GM23338 (cell line): Measurements from ENCODE around the gene CDKN2AIPNL. TPM values are rescaled to one million over a fixed set of nuclear protein-coding genes. Genes with fewer than 3 reads are reported as not detected.

ENCODE experiments used
- ATAC-seq: fragments of 200-7000 bp; cut with Tn5 transposase; 3 replicates; pipeline ENCODE4 v1.9.1; 2020
- DNase-seq: peaks from one replicate; pipeline ENCODE4 v3.0.0-alpha.2; 2015; ENCODE audit warnings: low spot score
- H2AFZ ChIP-seq: fragments of 200-600 bp; sonication (generic); 2 replicates; pipeline ENCODE4 v1.8.0; 2016; ENCODE audit warnings: antibody characterized with exemption, mild to moderate bottlenecking, moderate library complexity
- H3F3A ChIP-seq: fragments of 200-600 bp; sonication (generic); replicated peaks from 2 replicates; pipeline ENCODE4 v1.8.0; 2017; ENCODE audit warnings: antibody characterized with exemption, mixed run types, low read depth
- H3K27ac ChIP-seq: fragments of 200-600 bp; sonication (generic); 2 replicates; pipeline ENCODE4 v1.6.1; 2016; ENCODE audit warnings: low read depth
- H3K27me3 ChIP-seq: fragments of 200-600 bp; sonication (generic); 2 replicates; pipeline ENCODE4 v1.8.0; 2016; ENCODE audit warnings: mild to moderate bottlenecking, mixed run types, moderate library complexity; ENCODE audit not compliant: insufficient read depth
- H3K36me3 ChIP-seq: fragments of 200-600 bp; sonication (generic); 2 replicates; pipeline ENCODE4 v1.8.0; 2016; ENCODE audit warnings: mild to moderate bottlenecking; ENCODE audit not compliant: insufficient read depth
- H3K4me1 ChIP-seq: fragments of 200-600 bp; sonication (generic); 2 replicates; pipeline ENCODE4 v1.8.0; 2016; ENCODE audit warnings: mild to moderate bottlenecking, moderate library complexity; ENCODE audit not compliant: insufficient read depth
- H3K4me2 ChIP-seq: fragments of 200-600 bp; sonication (generic); 2 replicates; pipeline ENCODE4 v1.7.1; 2017; ENCODE audit warnings: mixed run types
- H3K4me3 ChIP-seq: fragments of 200-600 bp; sonication (generic); 2 replicates; pipeline ENCODE4 v1.6.1; 2016; ENCODE audit warnings: mixed run types
- H3K79me2 ChIP-seq: fragments of 200-600 bp; sonication (generic); replicated peaks from 2 replicates; pipeline ENCODE4 v1.8.0; 2017; ENCODE audit warnings: mild to moderate bottlenecking; ENCODE audit not compliant: insufficient read depth
- H3K9me2 ChIP-seq: fragments of 200-600 bp; sonication (generic); 2 replicates; pipeline ENCODE4 v1.8.0; 2017; ENCODE audit not compliant: insufficient read depth
- H4K20me1 ChIP-seq: fragments of 200-600 bp; sonication (generic); replicated peaks from 2 replicates; pipeline ENCODE4 v1.8.0; 2017; ENCODE audit warnings: mild to moderate bottlenecking; ENCODE audit not compliant: insufficient read depth
- H3K27ac Mint-ChIP-seq: 2 replicates; pipeline ENCODE4 v1.8.0; 2020; ENCODE audit warnings: inconsistent platforms, mild to moderate bottlenecking, moderate library complexity, mixed read lengths
- H3K27me3 Mint-ChIP-seq: 3 replicates; pipeline ENCODE4 v1.8.0; 2022; ENCODE audit warnings: low read depth, mild to moderate bottlenecking, moderate library complexity, mixed read lengths, inconsistent platforms; ENCODE audit not compliant: insufficient read depth, poor library complexity
- H3K36me3 Mint-ChIP-seq: 3 replicates; pipeline ENCODE4 v1.8.0; 2021; ENCODE audit warnings: low read depth, mild to moderate bottlenecking, inconsistent platforms, moderate library complexity, mixed read lengths
- H3K4me1 Mint-ChIP-seq: 3 replicates; pipeline ENCODE4 v1.8.0; 2020; ENCODE audit warnings: mild to moderate bottlenecking, inconsistent platforms, mixed read lengths
- H3K4me3 Mint-ChIP-seq: 3 replicates; pipeline ENCODE4 v1.8.0; 2021; ENCODE audit warnings: moderate library complexity, mild to moderate bottlenecking, inconsistent platforms, mixed read lengths
- H3K9me3 Mint-ChIP-seq: 3 replicates; pipeline ENCODE4 v1.8.0; 2020; ENCODE audit warnings: moderate library complexity, mild to moderate bottlenecking, inconsistent platforms, mixed read lengths
- CREB1 ChIP-seq: fragments of 250-450 bp; sonication (Bioruptor Pico); IDR thresholded peaks from 2 replicates; pipeline ENCODE4 v1.5.0; 2020; ENCODE audit warnings: low read depth, mild to moderate bottlenecking, moderate library complexity
- EZH2 ChIP-seq: fragments of 200-600 bp; sonication (generic); IDR thresholded peaks from one replicate; pipeline ENCODE4 v1.8.0; 2017; ENCODE audit warnings: antibody characterized with exemption, mild to moderate bottlenecking, low read depth; ENCODE audit not compliant: unreplicated experiment
- EZH2phosphoT487 ChIP-seq: fragments of 200-600 bp; sonication (generic); IDR thresholded peaks from one replicate; pipeline ENCODE4 v1.8.1; 2018; ENCODE audit warnings: antibody characterized with exemption; ENCODE audit not compliant: unreplicated experiment
- JUNB ChIP-seq: IDR thresholded peaks from one replicate; pipeline ENCODE4 v1.6.1; 2016; ENCODE audit warnings: antibody characterized with exemption; ENCODE audit not compliant: unreplicated experiment
- NANOG ChIP-seq: IDR thresholded peaks from 2 replicates; pipeline ENCODE4 v1.6.1; 2016; ENCODE audit warnings: antibody characterized with exemption, borderline replicate concordance
- POLR2AphosphoS5 ChIP-seq: IDR thresholded peaks from 2 replicates; pipeline ENCODE4 v1.6.1; 2016; ENCODE audit warnings: antibody characterized with exemption, low read depth
- STAT1 ChIP-seq: IDR thresholded peaks from one replicate; pipeline ENCODE4 v1.6.1; 2016; ENCODE audit warnings: antibody characterized with exemption; ENCODE audit not compliant: unreplicated experiment
- ZNF114 ChIP-seq: fragments of 250-450 bp; sonication (Bioruptor Pico); IDR thresholded peaks from 2 replicates; pipeline ENCODE4 v1.5.0; 2020; ENCODE audit warnings: mild to moderate bottlenecking, moderate library complexity
- ZNF331 ChIP-seq: fragments of 250-450 bp; sonication (Bioruptor Pico); IDR thresholded peaks from 2 replicates; pipeline ENCODE4 v1.5.0; 2020; ENCODE audit warnings: low read depth, mild to moderate bottlenecking, moderate library complexity
- polyA plus RNA-seq: library from polyadenylated mRNA; unstranded; fragments of >200 nt; fragmentation: Nextera tagmentation; extraction: Ambion mirVana; gene quantifications from 2 replicates; pipeline ENCODE4 v1.2.1, GENCODE V29; 2016
- total RNA-seq: library from RNA; depleted of rRNA; stranded (reverse); fragments of >200 nt; shearing (Covaris generic); gene quantifications from 2 replicates; pipeline ENCODE4 v1.2.3, GENCODE V29; 2014
- TF ChIP-seq, protein P1 (sequence below): IDR thresholded peaks from 2 replicates; pipeline ENCODE4 v1.6.1; 2016; ENCODE audit warnings: antibody characterized with exemption
- TF ChIP-seq, protein P2 (sequence below), 2 experiments: fragments of 200-600 bp in 1 of 2; sonication (generic) in 1 of 2; conservative IDR thresholded peaks; 2 replicates each; pipeline versions ENCODE4 v1.5.1 to v1.6.1; 2016 to 2017; ENCODE audit warnings: antibody characterized with exemption in 2 of 2, low read depth in 2 of 2, mild to moderate bottlenecking in 2 of 2, moderate library complexity in 1 of 2
- TF ChIP-seq, protein P3 (sequence below): IDR thresholded peaks from one replicate; pipeline ENCODE4 v1.6.1; 2018; ENCODE audit warnings: antibody characterized with exemption; ENCODE audit not compliant: unreplicated experiment
- TF ChIP-seq, protein P4 (sequence below): fragments of 250-450 bp; sonication (Bioruptor Pico); IDR thresholded peaks from 2 replicates; pipeline ENCODE4 v1.5.0; 2020; ENCODE audit warnings: mild to moderate bottlenecking, moderate library complexity

Gene CDKN2AIPNL
- total and polyA plus RNA-seq, 2 experiments from 2014 or later: 53.5 to 79.5 TPM

DNA sequence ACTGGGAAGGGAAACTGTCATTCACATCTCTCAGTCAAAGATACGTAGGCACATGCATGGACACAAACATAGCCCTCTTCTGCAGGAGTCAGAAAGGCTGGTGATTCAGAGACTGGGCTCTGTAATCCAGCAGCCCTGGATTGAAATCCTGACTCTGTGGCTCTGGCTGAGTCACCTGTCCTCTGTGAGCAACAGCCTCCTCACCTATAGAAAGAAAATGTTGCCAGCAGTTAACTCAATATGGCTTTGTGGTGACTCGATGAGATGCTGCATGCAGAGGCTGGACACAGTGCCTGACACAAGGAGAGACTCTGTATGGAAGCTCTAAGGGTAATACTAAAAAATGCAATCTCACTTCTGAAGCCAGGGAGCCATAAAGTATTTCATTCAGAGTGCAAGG is 23.9 kb upstream of the CDKN2AIPNL start:
- H3K27me3 ChIP-seq: no peaks in the 10 kb centered on the region
- H3K4me2 ChIP-seq: no peak overlapping the region
- H3K36me3 Mint-ChIP-seq: peaks cover 47% of the 10 kb centered on the region
- H3K9me3 Mint-ChIP-seq: no peaks in the 10 kb centered on the region
- H2AFZ ChIP-seq: no peak overlapping the region
- peaks cover 46% of the 10 kb centered on the region for H3K4me1 Mint-ChIP-seq
- no peaks in the 10 kb centered on the region for H3F3A ChIP-seq
- H3K4me3 Mint-ChIP-seq: no peak overlapping the region
- H3K27me3 Mint-ChIP-seq: peaks cover 7% of the 10 kb centered on the region
- peak overlapping the region; percentile 74 for H3K27ac Mint-ChIP-seq
- no peak overlapping the region for H3K4me3 ChIP-seq
- no peak for TF ChIP-seq CREB1
- TF ChIP-seq, protein P1, sequence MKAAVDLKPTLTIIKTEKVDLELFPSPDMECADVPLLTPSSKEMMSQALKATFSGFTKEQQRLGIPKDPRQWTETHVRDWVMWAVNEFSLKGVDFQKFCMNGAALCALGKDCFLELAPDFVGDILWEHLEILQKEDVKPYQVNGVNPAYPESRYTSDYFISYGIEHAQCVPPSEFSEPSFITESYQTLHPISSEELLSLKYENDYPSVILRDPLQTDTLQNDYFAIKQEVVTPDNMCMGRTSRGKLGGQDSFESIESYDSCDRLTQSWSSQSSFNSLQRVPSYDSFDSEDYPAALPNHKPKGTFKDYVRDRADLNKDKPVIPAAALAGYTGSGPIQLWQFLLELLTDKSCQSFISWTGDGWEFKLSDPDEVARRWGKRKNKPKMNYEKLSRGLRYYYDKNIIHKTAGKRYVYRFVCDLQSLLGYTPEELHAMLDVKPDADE: no peak
- TF ChIP-seq, protein P2, sequence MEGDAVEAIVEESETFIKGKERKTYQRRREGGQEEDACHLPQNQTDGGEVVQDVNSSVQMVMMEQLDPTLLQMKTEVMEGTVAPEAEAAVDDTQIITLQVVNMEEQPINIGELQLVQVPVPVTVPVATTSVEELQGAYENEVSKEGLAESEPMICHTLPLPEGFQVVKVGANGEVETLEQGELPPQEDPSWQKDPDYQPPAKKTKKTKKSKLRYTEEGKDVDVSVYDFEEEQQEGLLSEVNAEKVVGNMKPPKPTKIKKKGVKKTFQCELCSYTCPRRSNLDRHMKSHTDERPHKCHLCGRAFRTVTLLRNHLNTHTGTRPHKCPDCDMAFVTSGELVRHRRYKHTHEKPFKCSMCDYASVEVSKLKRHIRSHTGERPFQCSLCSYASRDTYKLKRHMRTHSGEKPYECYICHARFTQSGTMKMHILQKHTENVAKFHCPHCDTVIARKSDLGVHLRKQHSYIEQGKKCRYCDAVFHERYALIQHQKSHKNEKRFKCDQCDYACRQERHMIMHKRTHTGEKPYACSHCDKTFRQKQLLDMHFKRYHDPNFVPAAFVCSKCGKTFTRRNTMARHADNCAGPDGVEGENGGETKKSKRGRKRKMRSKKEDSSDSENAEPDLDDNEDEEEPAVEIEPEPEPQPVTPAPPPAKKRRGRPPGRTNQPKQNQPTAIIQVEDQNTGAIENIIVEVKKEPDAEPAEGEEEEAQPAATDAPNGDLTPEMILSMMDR (conservative IDR thresholded peaks at IDR 0.05; ENCODE audit: low read depth in 2 of 2): no peak
- TF ChIP-seq ZNF331 (CRISPR knock-in tag): no peak
- TF ChIP-seq, protein P3, sequence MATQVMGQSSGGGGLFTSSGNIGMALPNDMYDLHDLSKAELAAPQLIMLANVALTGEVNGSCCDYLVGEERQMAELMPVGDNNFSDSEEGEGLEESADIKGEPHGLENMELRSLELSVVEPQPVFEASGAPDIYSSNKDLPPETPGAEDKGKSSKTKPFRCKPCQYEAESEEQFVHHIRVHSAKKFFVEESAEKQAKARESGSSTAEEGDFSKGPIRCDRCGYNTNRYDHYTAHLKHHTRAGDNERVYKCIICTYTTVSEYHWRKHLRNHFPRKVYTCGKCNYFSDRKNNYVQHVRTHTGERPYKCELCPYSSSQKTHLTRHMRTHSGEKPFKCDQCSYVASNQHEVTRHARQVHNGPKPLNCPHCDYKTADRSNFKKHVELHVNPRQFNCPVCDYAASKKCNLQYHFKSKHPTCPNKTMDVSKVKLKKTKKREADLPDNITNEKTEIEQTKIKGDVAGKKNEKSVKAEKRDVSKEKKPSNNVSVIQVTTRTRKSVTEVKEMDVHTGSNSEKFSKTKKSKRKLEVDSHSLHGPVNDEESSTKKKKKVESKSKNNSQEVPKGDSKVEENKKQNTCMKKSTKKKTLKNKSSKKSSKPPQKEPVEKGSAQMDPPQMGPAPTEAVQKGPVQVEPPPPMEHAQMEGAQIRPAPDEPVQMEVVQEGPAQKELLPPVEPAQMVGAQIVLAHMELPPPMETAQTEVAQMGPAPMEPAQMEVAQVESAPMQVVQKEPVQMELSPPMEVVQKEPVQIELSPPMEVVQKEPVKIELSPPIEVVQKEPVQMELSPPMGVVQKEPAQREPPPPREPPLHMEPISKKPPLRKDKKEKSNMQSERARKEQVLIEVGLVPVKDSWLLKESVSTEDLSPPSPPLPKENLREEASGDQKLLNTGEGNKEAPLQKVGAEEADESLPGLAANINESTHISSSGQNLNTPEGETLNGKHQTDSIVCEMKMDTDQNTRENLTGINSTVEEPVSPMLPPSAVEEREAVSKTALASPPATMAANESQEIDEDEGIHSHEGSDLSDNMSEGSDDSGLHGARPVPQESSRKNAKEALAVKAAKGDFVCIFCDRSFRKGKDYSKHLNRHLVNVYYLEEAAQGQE: no peak
- TF ChIP-seq JUNB: no peak
- no peak for TF ChIP-seq EZH2phosphoT487
- TF ChIP-seq NANOG: no peak
- no peak for TF ChIP-seq STAT1
- TF ChIP-seq EZH2: no peak
- TF ChIP-seq POLR2AphosphoS5: no peak
- TF ChIP-seq, protein P4, sequence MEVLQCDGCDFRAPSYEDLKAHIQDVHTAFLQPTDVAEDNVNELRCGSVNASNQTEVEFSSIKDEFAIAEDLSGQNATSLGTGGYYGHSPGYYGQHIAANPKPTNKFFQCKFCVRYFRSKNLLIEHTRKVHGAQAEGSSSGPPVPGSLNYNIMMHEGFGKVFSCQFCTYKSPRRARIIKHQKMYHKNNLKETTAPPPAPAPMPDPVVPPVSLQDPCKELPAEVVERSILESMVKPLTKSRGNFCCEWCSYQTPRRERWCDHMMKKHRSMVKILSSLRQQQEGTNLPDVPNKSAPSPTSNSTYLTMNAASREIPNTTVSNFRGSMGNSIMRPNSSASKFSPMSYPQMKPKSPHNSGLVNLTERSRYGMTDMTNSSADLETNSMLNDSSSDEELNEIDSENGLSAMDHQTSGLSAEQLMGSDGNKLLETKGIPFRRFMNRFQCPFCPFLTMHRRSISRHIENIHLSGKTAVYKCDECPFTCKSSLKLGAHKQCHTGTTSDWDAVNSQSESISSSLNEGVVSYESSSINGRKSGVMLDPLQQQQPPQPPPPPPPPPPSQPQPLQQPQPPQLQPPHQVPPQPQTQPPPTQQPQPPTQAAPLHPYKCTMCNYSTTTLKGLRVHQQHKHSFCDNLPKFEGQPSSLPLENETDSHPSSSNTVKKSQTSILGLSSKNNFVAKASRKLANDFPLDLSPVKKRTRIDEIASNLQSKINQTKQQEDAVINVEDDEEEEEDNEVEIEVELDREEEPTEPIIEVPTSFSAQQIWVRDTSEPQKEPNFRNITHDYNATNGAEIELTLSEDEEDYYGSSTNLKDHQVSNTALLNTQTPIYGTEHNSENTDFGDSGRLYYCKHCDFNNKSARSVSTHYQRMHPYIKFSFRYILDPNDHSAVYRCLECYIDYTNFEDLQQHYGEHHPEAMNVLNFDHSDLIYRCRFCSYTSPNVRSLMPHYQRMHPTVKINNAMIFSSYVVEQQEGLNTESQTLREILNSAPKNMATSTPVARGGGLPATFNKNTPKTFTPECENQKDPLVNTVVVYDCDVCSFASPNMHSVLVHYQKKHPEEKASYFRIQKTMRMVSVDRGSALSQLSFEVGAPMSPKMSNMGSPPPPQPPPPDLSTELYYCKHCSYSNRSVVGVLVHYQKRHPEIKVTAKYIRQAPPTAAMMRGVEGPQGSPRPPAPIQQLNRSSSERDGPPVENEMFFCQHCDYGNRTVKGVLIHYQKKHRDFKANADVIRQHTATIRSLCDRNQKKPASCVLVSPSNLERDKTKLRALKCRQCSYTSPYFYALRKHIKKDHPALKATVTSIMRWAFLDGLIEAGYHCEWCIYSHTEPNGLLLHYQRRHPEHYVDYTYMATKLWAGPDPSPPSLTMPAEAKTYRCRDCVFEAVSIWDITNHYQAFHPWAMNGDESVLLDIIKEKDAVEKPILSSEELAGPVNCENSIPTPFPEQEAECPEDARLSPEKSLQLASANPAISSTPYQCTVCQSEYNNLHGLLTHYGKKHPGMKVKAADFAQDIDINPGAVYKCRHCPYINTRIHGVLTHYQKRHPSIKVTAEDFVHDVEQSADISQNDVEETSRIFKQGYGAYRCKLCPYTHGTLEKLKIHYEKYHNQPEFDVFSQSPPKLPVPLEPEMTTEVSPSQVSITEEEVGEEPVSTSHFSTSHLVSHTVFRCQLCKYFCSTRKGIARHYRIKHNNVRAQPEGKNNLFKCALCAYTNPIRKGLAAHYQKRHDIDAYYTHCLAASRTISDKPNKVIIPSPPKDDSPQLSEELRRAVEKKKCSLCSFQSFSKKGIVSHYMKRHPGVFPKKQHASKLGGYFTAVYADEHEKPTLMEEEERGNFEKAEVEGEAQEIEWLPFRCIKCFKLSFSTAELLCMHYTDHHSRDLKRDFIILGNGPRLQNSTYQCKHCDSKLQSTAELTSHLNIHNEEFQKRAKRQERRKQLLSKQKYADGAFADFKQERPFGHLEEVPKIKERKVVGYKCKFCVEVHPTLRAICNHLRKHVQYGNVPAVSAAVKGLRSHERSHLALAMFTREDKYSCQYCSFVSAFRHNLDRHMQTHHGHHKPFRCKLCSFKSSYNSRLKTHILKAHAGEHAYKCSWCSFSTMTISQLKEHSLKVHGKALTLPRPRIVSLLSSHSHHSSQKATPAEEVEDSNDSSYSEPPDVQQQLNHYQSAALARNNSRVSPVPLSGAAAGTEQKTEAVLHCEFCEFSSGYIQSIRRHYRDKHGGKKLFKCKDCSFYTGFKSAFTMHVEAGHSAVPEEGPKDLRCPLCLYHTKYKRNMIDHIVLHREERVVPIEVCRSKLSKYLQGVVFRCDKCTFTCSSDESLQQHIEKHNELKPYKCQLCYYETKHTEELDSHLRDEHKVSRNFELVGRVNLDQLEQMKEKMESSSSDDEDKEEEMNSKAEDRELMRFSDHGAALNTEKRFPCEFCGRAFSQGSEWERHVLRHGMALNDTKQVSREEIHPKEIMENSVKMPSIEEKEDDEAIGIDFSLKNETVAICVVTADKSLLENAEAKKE (CRISPR knock-in tag): no peak
- TF ChIP-seq ZNF114 (CRISPR knock-in tag): no peak
- ATAC-seq: no peak
- no peaks in the 10 kb centered on the region for H3K36me3 ChIP-seq
- H4K20me1 ChIP-seq: no peaks in the 10 kb centered on the region
- peaks cover 12% of the 10 kb centered on the region for H3K4me1 ChIP-seq
- no peaks in the 10 kb centered on the region for H3K9me2 ChIP-seq
- peaks cover 14% of the 10 kb centered on the region for H3K79me2 ChIP-seq
- DNase-seq: no peak
- H3K27ac ChIP-seq: peak overlapping the region; percentile 63; the same call in 1 of the 2 replicates
